Fibroblast of pulmonary artery (primary cell): ENCODE results near the gene TMEM150A.

Experiments used
- DNase-seq: peaks from one replicate; pipeline ENCODE4 v3.0.0-alpha.2; 2010; ENCODE audit warnings: low read depth
- H3K4me3 ChIP-seq: replicated peaks from 2 replicates; pipeline ENCODE4 v1.5.1; 2011; ENCODE audit warnings: low read depth, mild to moderate bottlenecking, control low read depth, low read length, moderate library complexity
- CTCF ChIP-seq: IDR thresholded peaks from 2 replicates; pipeline ENCODE4 v1.5.1; 2011; ENCODE audit warnings: mild to moderate bottlenecking, control low read depth, low read length, inconsistent platforms; ENCODE audit errors: missing control alignments

Gene TMEM150A

GRCh38 chr2:85578243-85579180, 24.0 kb downstream of the TMEM150A start:
- TF ChIP-seq CTCF = no peak
- no peak overlapping the region for H3K4me3 ChIP-seq
- DNase-seq = no peak

- H3K4me3 ChIP-seq = no peak within 1 kb of the TSS
- no peak for DNase-seq
These were observed 24.9 kb downstream of the TMEM150A start, which contains the start of gene VAMP8 for GRCh38 chr2:85577386-85578242. Gene VAMP8, plus strand, starts transcription at chr2:85577586. Its CDS starts 61 bp downstream, at chr2:85577647.

GRCh38 chr2:85577063-85577385, 25.5 kb downstream of the TMEM150A start:
- no peak for DNase-seq
- no peak for TF ChIP-seq CTCF
- H3K4me3 ChIP-seq = no peak overlapping the region

More at GRCh38 chr2:85577386-85578242, 24.9 kb downstream of the TMEM150A start, which contains the start of gene VAMP8:
- TF ChIP-seq CTCF = no peak

- no peak overlapping the region for H3K4me3 ChIP-seq
- no peak for TF ChIP-seq CTCF
- no peak for DNase-seq
These were observed 26.8 kb downstream of the TMEM150A start for GRCh38 chr2:85575739-85576138.

- DNase-seq = no peak
- no peak overlapping the region for H3K4me3 ChIP-seq
- TF ChIP-seq CTCF = no peak
These were observed 36.2 kb downstream of the TMEM150A start for GRCh38 chr2:85566265-85566664.

GRCh38 chr2:85564144-85564563, 38.3 kb downstream of the TMEM150A start:
- DNase-seq = no peak
- H3K4me3 ChIP-seq = no peak overlapping the region
- no peak for TF ChIP-seq CTCF
